Endothelial cell of umbilical vein (primary cell): ENCODE results near the gene IRF5. TPM values are rescaled to one million over a fixed set of nuclear protein-coding genes. Genes with fewer than 3 reads are reported as not detected.

Experiments
- BruUV-seq: library from RNA; stranded (reverse); fragments of 400-500 nt; replicated peaks from 2 replicates; lab custom pipeline; 2021; lab: Mats Ljungman, UMichigan
- CTCF ChIA-PET: fragments of 300-600, 350-600 bp; sonication (Branson Sonifier 250); formaldehyde crosslinking; loops from one replicate; lab custom pipeline; 2021; ENCODE audit warnings: antibody characterized with exemption, inconsistent platforms; lab: Charles Lee
- POLR2A ChIA-PET: fragments of 300-600, 350-600 bp; sonication (Branson Sonifier 250); formaldehyde crosslinking; loops from one replicate; lab custom pipeline; 2021; ENCODE audit warnings: antibody characterized with exemption, inconsistent platforms; lab: Charles Lee
- DNase-seq: peaks from one replicate; pipeline ENCODE4 v3.0.0-alpha.2; 2011; ENCODE audit warnings: low read depth, low spot score
- FAIRE-seq: peaks from 2 replicates; lab custom pipeline; 2011; peaks lifted over from hg19 to GRCh38; lab: Jason Lieb, UNC
- H2AFZ ChIP-seq: 2 replicates; pipeline ENCODE4 v1.6.0; 2012; ENCODE audit warnings: low read depth, low read length, control low read depth, inconsistent platforms
- H3K27ac ChIP-seq: 2 replicates; pipeline ENCODE4 v1.5.1; 2011; ENCODE audit warnings: low read depth, mild to moderate bottlenecking, control low read depth, low read length, moderate library complexity; ENCODE audit not compliant: insufficient read depth
- H3K27me3 ChIP-seq, 2 experiments: 2 replicates each; pipeline versions ENCODE4 v1.6.0 to v1.6.1; 2011; ENCODE audit warnings: low read length in 2 of 2, mixed read lengths in 1 of 2; ENCODE audit not compliant: control insufficient read depth in 2 of 2, insufficient read depth in 2 of 2
- H3K36me3 ChIP-seq, 2 experiments: 2 replicates in 1 of 2; 3 replicates in 1 of 2; pipeline ENCODE4 v1.5.1; 2011; ENCODE audit warnings: low read length in 2 of 2, mild to moderate bottlenecking in 1 of 2, moderate library complexity in 1 of 2; ENCODE audit not compliant: control insufficient read depth in 2 of 2, insufficient read depth in 2 of 2; ENCODE audit errors: extremely low read depth in 1 of 2
- H3K4me1 ChIP-seq: 3 replicates; pipeline ENCODE4 v1.5.1; 2011; ENCODE audit warnings: mild to moderate bottlenecking, low read length; ENCODE audit not compliant: control insufficient read depth, insufficient read depth; ENCODE audit errors: extremely low read depth
- H3K4me2 ChIP-seq: 2 replicates; pipeline ENCODE4 v1.6.1; 2011; ENCODE audit warnings: low read length, control low read depth, mixed read lengths; ENCODE audit not compliant: insufficient read depth
- H3K4me3 ChIP-seq, 3 experiments: fragments of 200-600 bp in 1 of 3; sonication (generic), shearing (Covaris generic) in 1 of 3; replicated peaks in 1 of 3; 2 replicates each; pipeline ENCODE4 v1.5.1; 2011 to 2016; ENCODE audit warnings: control low read depth in 3 of 3, low read length in 3 of 3, mild to moderate bottlenecking in 2 of 3, inconsistent platforms in 1 of 3, low read depth in 1 of 3, moderate library complexity in 1 of 3; ENCODE audit not compliant: insufficient read depth in 1 of 3
- H3K79me2 ChIP-seq: 2 replicates; pipeline ENCODE4 v1.6.0; 2012; ENCODE audit warnings: low read length, inconsistent platforms; ENCODE audit not compliant: control insufficient read depth, insufficient read depth
- H3K9ac ChIP-seq: replicated peaks from 2 replicates; pipeline ENCODE3; 2011; ENCODE audit warnings: low read length, control low read depth; ENCODE audit not compliant: insufficient read depth; ENCODE audit errors: extremely low read depth
- H3K9me1 ChIP-seq: replicated peaks from 3 replicates; pipeline ENCODE4 v1.6.0; 2011; ENCODE audit warnings: mild to moderate bottlenecking, low read length; ENCODE audit not compliant: control insufficient read depth, insufficient read depth; ENCODE audit errors: extremely low read depth
- H3K9me3 ChIP-seq: replicated peaks from 2 replicates; pipeline ENCODE4 v1.5.1; 2012; ENCODE audit warnings: low read length, inconsistent platforms; ENCODE audit not compliant: control insufficient read depth, insufficient read depth
- H4K20me1 ChIP-seq: replicated peaks from 2 replicates; pipeline ENCODE3; 2011; ENCODE audit warnings: mild to moderate bottlenecking, low read length; ENCODE audit not compliant: control insufficient read depth, insufficient read depth; ENCODE audit errors: extremely low read depth
- EZH2 ChIP-seq: IDR thresholded peaks from 2 replicates; pipeline ENCODE4 v1.6.1; 2012; ENCODE audit warnings: borderline replicate concordance, low read depth, mild to moderate bottlenecking, moderate library complexity, low read length, inconsistent platforms; ENCODE audit not compliant: severe bottlenecking
- FOS ChIP-seq: IDR thresholded peaks from 2 replicates; pipeline ENCODE4 v1.6.1; 2011; ENCODE audit warnings: mild to moderate bottlenecking, low read length, moderate library complexity, borderline replicate concordance; ENCODE audit not compliant: insufficient read depth
- GATA2 ChIP-seq: IDR thresholded peaks from 2 replicates; pipeline ENCODE4 v1.7.0; 2011; ENCODE audit warnings: low read depth, mild to moderate bottlenecking, moderate library complexity, mixed read lengths, low read length; ENCODE audit not compliant: insufficient read length, insufficient read depth
- JUN ChIP-seq: IDR thresholded peaks from 2 replicates; pipeline ENCODE4 v1.6.1; 2011; ENCODE audit warnings: borderline replicate concordance, low read depth; ENCODE audit not compliant: insufficient read length, insufficient read depth
- MYC ChIP-seq: IDR thresholded peaks from one replicate; pipeline ENCODE4 v1.6.1; 2011; ENCODE audit warnings: mild to moderate bottlenecking, low read depth, low read length
- POLR2A ChIP-seq: IDR thresholded peaks from 2 replicates; pipeline ENCODE4 v1.6.1; 2012; ENCODE audit warnings: low read depth, mild to moderate bottlenecking, control low read depth, low read length
- POLR2AphosphoS5 ChIP-seq: IDR thresholded peaks from 2 replicates; pipeline ENCODE4 v1.6.1; 2012; ENCODE audit warnings: low read depth, mild to moderate bottlenecking, control low read depth, low read length, moderate library complexity; ENCODE audit not compliant: insufficient read depth
- dilution Hi-C: fragments of 300-500 bp; cut with MboI; formaldehyde crosslinking; loops from one replicate; pipeline ENCODE4 v1.15.0; 2019; ENCODE audit warnings: low sequenced_read_pairs; ENCODE audit not compliant: extremely low pct_ligation_motif_present
- intact Hi-C: fragments of 100-400 bp; cut with micrococcal nuclease; formaldehyde crosslinking; loops from one replicate; pipeline ENCODE4 v1.10.0; 2022
- polyA plus RNA-seq, 4 experiments: library from polyadenylated mRNA; depleted of rRNA in 3 of 4; stranded (reverse) in 3 of 4; unstranded in 1 of 4; fragments of >200 nt; gene quantifications; 2 replicates each; pipeline versions ENCODE4 v1.2.1 to v1.2.3, GENCODE V29; 2011 to 2012; ENCODE audit warnings: missing spikeins in 1 of 4
- total RNA-seq: library from RNA; stranded (reverse); gene quantifications from 2 replicates; pipeline ENCODE4 v1.2.3, GENCODE V29; 2021
- TF ChIP-seq, protein P1 (sequence below): IDR thresholded peaks from 2 replicates; pipeline ENCODE4 v1.6.1; 2011; ENCODE audit not compliant: insufficient read depth, insufficient read length
- TF ChIP-seq, protein P2 (sequence below), 2 donors: IDR thresholded peaks; 1 replicate in 1 of 2; 2 replicates in 1 of 2; pipeline ENCODE4 v1.5.1; 2011; ENCODE audit warnings: low read length in 2 of 2, mild to moderate bottlenecking in 2 of 2, moderate library complexity in 2 of 2, control low read depth in 1 of 2, inconsistent platforms in 1 of 2, low read depth in 1 of 2; ENCODE audit not compliant: insufficient read depth in 1 of 2; ENCODE audit errors: extremely low read depth in 1 of 2

IRF5 gene
- total and polyA plus RNA-seq, 2 donors (not counting 3 experiments of a cell fraction or from before 2014, with no cell fraction given), result 0.31 to 0.36 TPM

DNA sequence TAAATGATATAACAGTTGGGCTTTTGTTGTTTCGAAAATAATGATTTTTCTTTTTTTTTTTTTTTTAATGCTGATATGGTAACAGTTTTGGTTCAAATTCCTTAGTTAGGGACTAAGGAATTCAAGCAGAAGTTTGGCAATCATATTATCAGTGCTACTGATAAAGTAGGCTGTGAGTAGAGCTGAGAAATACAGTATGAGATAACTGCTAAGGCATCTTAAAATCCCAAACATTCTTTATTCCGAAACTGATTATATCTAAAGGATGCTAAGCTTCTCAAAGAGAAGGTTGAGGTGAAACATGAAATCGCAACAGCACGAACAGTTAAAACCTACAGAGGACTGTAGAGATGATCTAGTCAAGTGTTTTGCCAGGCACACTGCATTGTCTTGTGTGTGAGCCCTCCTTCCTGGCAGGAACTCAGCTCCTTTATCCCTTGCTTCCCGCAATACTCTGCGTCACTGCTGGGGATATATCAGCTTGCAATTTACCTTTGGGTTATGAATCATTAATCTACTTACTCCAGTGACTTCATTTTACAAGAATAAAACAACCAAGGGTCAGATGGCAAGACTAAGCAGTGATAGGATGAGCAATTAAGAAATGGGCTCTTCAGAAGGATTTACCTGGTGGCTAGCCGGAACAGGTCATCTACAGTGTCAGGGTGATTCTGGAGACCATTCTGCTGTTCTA, 36.7 kb downstream of the IRF5 start:
- TF ChIP-seq POLR2AphosphoS5 (no peak), GATA2 (no peak), MYC (no peak), POLR2A (no peak), EZH2 (no peak), JUN (no peak), FOS (no peak)
- TF ChIP-seq, protein P1, sequence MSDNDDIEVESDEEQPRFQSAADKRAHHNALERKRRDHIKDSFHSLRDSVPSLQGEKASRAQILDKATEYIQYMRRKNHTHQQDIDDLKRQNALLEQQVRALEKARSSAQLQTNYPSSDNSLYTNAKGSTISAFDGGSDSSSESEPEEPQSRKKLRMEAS, result no peak
- TF ChIP-seq, protein P2, sequence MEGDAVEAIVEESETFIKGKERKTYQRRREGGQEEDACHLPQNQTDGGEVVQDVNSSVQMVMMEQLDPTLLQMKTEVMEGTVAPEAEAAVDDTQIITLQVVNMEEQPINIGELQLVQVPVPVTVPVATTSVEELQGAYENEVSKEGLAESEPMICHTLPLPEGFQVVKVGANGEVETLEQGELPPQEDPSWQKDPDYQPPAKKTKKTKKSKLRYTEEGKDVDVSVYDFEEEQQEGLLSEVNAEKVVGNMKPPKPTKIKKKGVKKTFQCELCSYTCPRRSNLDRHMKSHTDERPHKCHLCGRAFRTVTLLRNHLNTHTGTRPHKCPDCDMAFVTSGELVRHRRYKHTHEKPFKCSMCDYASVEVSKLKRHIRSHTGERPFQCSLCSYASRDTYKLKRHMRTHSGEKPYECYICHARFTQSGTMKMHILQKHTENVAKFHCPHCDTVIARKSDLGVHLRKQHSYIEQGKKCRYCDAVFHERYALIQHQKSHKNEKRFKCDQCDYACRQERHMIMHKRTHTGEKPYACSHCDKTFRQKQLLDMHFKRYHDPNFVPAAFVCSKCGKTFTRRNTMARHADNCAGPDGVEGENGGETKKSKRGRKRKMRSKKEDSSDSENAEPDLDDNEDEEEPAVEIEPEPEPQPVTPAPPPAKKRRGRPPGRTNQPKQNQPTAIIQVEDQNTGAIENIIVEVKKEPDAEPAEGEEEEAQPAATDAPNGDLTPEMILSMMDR (IDR thresholded peaks at IDR 0.05; ENCODE audit: extremely low read depth in 1 of 2, insufficient read depth in 1 of 2, low read depth in 1 of 2, low read length in 2 of 2), result no peak
- Histone ChIP-seq H3K27ac (no peak overlapping the region), H3K4me3 (no peak overlapping the region), H3K36me3 (peaks cover 13 to 14% of the 10 kb centered on the region in 2 experiments), H3K27me3 (no peaks in the 10 kb centered on the region), H3K4me2 (no peak overlapping the region), H3K9me1 (no peaks in the 10 kb centered on the region), H3K9ac (no peak overlapping the region), H3K9me3 (no peaks in the 10 kb centered on the region), H4K20me1 (no peaks in the 10 kb centered on the region), H2AFZ (no peak overlapping the region), H3K79me2 (no peaks in the 10 kb centered on the region), H3K4me1 (no peaks in the 10 kb centered on the region)
- dilution Hi-C loops, result no loop called here
- CTCF ChIA-PET, result interaction anchor here (1.1 kb wide), 1 partner anchor 13 kb away, joined by 3 read pairs; no protein-coding TSS in a partner anchor
- intact Hi-C loops, result no loop called here
- POLR2A ChIA-PET, result no interaction called here
- FAIRE-seq, result no peak
- no peak for DNase-seq
- BruUV-seq, result no TSS peak
